Ovary (tissue), 3 donors: ENCODE data around the gene ZNF460.

Experiments
- POLR2A ChIP-seq: fragments of 450-650 bp; IDR thresholded peaks from one replicate; pipeline ENCODE4 v1.6.1; 2017; ENCODE audit warnings: antibody characterized with exemption, mild to moderate bottlenecking, moderate library complexity
- TF ChIP-seq, protein P1 (sequence below), 3 donors: fragments of 450-650 bp in 2 of 3; fragments of 200-600 bp in 1 of 3; IDR thresholded peaks; one replicate each; pipeline versions ENCODE4 v1.5.1 to v1.8.0; 2016 to 2022; ENCODE audit warnings: antibody characterized with exemption in 3 of 3, mild to moderate bottlenecking in 1 of 3
- donor health status: DM: no; HTN: no; CAD: no.

GRCh38 chr19:57279418-57280164, 694 bp upstream of the ZNF460 start:
- TF ChIP-seq POLR2A, result peak; percentile 76
- TF ChIP-seq, protein P1, sequence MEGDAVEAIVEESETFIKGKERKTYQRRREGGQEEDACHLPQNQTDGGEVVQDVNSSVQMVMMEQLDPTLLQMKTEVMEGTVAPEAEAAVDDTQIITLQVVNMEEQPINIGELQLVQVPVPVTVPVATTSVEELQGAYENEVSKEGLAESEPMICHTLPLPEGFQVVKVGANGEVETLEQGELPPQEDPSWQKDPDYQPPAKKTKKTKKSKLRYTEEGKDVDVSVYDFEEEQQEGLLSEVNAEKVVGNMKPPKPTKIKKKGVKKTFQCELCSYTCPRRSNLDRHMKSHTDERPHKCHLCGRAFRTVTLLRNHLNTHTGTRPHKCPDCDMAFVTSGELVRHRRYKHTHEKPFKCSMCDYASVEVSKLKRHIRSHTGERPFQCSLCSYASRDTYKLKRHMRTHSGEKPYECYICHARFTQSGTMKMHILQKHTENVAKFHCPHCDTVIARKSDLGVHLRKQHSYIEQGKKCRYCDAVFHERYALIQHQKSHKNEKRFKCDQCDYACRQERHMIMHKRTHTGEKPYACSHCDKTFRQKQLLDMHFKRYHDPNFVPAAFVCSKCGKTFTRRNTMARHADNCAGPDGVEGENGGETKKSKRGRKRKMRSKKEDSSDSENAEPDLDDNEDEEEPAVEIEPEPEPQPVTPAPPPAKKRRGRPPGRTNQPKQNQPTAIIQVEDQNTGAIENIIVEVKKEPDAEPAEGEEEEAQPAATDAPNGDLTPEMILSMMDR (IDR thresholded peaks at IDR 0.05), result peak in 1 of 3 donors; percentile 8
